ENCODE results near the gene PDE6A. TPM values are rescaled to one million over a fixed set of nuclear protein-coding genes. Genes with fewer than 3 reads are reported as not detected.
A peak's percentile ranks its signal among the peaks of the same experiment; 100 is the strongest.

Gene PDE6A
- total RNA-seq, 1 donor from 2014 or later: not detected

GRCh38 chr5:149895416-149896345 is 48.9 kb downstream of the PDE6A start:
- intact Hi-C loops (cut with DNase I): loop anchor here (10.0 kb wide), 1 partner anchor 59 kb away; no protein-coding TSS in a partner anchor
- TF ChIP-seq CTCF (IDR thresholded peaks at IDR 0.05): no peak
- Histone ChIP-seq H3K9me3 (no peaks in the 10 kb centered on the region), H3K4me1 (no peaks in the 10 kb centered on the region), H3K27ac (peak overlapping the region in 1 of 2 donors; percentile 20), H3K27me3 (no peaks in the 10 kb centered on the region), H3K36me3 (no peaks in the 10 kb centered on the region), H3K4me3 (no peak overlapping the region)
- DNase-seq (ENCODE audit: low spot score in 2 of 2): no peak

GRCh38 chr5:149894237-149894636 is 50.4 kb downstream of the PDE6A start:
- Histone ChIP-seq H3K9me3 (no peaks in the 10 kb centered on the region), H3K27ac (no peak overlapping the region), H3K27me3 (no peaks in the 10 kb centered on the region), H3K36me3 (no peaks in the 10 kb centered on the region), H3K4me1 (no peaks in the 10 kb centered on the region), H3K4me3 (no peak overlapping the region)
- DNase-seq (ENCODE audit: low spot score in 2 of 2): no peak
- intact Hi-C loops (cut with DNase I): loop anchor here (10.0 kb wide), 1 partner anchor 61 kb away; no protein-coding TSS in a partner anchor
- TF ChIP-seq CTCF (IDR thresholded peaks at IDR 0.05): no peak

GRCh38 chr5:149893403-149893931 is 51.1 kb downstream of the PDE6A start:
- Histone ChIP-seq H3K9me3 (no peaks in the 10 kb centered on the region), H3K27ac (no peak overlapping the region), H3K36me3 (no peaks in the 10 kb centered on the region), H3K4me1 (no peaks in the 10 kb centered on the region), H3K4me3 (no peak overlapping the region), H3K27me3 (no peaks in the 10 kb centered on the region)
- no peak for DNase-seq (ENCODE audit: low spot score in 2 of 2)
- TF ChIP-seq CTCF (IDR thresholded peaks at IDR 0.05): no peak
- intact Hi-C loops (cut with DNase I): loop anchor here (10.0 kb wide), 1 partner anchor 61 kb away; no protein-coding TSS in a partner anchor

GRCh38 chr5:149892594-149892993 is 52.0 kb downstream of the PDE6A start:
- Histone ChIP-seq H3K27ac (no peak overlapping the region), H3K4me3 (no peak overlapping the region), H3K27me3 (no peaks in the 10 kb centered on the region), H3K36me3 (no peaks in the 10 kb centered on the region), H3K4me1 (no peaks in the 10 kb centered on the region), H3K9me3 (no peaks in the 10 kb centered on the region)
- intact Hi-C loops (cut with DNase I): loop anchor here (10.0 kb wide), 1 partner anchor 62 kb away; no protein-coding TSS in a partner anchor
- no peak for TF ChIP-seq CTCF (IDR thresholded peaks at IDR 0.05)
- DNase-seq (ENCODE audit: low spot score in 2 of 2): no peak

GRCh38 chr5:149888280-149888679 is 56.3 kb downstream of the PDE6A start:
- H3K4me3 ChIP-seq: no peak overlapping the region
- TF ChIP-seq CTCF (IDR thresholded peaks at IDR 0.05): no peak
- no peaks in the 10 kb centered on the region for H3K4me1 ChIP-seq
- H3K9me3 ChIP-seq: no peaks in the 10 kb centered on the region
- no peaks in the 10 kb centered on the region for H3K36me3 ChIP-seq
- no peaks in the 10 kb centered on the region for H3K27me3 ChIP-seq
- H3K27ac ChIP-seq: no peak overlapping the region
- DNase-seq (ENCODE audit: low spot score in 2 of 2): no peak
- intact Hi-C loops (cut with DNase I): no loop called here

All from ascending aorta (tissue), 2 donors.